ENCODE results near the gene SDK1.

The SDK1 gene

DNA sequence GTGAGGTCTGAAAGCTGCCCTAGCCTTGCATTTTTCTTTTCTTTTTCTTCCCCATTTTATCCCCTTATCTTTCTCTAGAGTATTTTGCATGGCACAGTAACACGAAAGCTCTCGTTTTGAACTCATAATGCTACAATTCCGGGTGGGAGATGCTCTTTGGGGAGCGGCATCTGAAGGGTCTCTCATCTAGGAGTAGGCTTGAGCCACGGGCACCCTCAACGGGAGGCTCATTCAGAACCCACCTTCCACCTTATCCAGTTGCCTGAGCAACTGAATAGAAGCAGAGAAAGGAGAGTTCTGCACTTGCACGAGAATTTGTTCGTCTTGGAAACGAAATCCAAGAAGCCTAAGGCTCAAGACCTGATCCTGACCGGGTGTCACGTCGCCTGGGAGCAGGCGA is 777.5 kb downstream of the SDK1 start:
- DNase-seq (ENCODE audit: low spot score) = no peak
- TF ChIP-seq, protein P1, sequence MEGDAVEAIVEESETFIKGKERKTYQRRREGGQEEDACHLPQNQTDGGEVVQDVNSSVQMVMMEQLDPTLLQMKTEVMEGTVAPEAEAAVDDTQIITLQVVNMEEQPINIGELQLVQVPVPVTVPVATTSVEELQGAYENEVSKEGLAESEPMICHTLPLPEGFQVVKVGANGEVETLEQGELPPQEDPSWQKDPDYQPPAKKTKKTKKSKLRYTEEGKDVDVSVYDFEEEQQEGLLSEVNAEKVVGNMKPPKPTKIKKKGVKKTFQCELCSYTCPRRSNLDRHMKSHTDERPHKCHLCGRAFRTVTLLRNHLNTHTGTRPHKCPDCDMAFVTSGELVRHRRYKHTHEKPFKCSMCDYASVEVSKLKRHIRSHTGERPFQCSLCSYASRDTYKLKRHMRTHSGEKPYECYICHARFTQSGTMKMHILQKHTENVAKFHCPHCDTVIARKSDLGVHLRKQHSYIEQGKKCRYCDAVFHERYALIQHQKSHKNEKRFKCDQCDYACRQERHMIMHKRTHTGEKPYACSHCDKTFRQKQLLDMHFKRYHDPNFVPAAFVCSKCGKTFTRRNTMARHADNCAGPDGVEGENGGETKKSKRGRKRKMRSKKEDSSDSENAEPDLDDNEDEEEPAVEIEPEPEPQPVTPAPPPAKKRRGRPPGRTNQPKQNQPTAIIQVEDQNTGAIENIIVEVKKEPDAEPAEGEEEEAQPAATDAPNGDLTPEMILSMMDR (IDR thresholded peaks at IDR 0.05; ENCODE audit: extremely low read depth, insufficient read depth, missing control alignments) = no peak
- in situ Hi-C loops (cut with MboI; ENCODE audit: low pct_unique_long_range_greater_than_20kb, low sequenced_read_pairs, unreplicated experiment) = no loop called here

DNA sequence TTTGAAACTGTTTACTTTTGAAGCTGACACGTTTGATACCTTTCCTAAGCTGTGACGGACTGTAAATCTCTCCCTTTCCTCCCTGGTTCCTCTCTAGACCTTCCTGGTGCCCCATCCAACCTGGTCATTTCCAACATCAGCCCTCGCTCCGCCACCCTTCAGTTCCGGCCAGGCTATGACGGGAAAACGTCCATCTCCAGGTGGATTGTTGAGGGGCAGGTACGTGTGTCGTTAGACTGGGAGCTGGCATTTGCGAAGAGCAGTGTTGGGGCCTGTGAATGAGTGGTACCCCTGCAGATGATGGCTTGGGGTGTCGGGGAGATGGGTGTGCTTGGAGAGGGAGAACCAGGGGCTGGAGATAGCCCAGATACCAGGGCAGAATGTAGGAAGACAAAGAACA is 778.3 kb downstream of the SDK1 start:
- in situ Hi-C loops (cut with MboI; ENCODE audit: low pct_unique_long_range_greater_than_20kb, low sequenced_read_pairs, unreplicated experiment) = no loop called here
- no peak for DNase-seq (ENCODE audit: low spot score)
- TF ChIP-seq, protein P1 (IDR thresholded peaks at IDR 0.05; ENCODE audit: extremely low read depth, insufficient read depth, missing control alignments) = no peak

DNA sequence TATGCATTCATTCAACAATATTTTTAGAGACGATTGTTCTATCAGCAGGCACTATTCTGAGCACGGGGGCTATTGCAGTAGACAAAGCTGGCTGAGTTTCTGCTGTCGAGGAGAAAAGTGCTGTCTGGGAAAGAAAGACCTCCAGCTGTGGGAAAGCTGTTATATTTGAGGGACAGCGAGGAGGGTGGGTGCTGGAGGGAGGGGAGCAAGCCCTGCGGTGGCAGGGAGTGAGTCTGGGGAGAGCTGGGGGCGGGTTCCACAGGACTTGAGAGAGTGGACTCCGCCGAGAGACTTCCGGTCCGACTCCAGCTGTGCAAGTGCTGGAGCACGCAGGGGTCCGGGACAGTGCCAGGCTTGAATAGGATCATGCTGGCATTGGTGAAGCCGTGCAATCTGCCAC is 778.9 kb downstream of the SDK1 start:
- in situ Hi-C loops (cut with MboI; ENCODE audit: low pct_unique_long_range_greater_than_20kb, low sequenced_read_pairs, unreplicated experiment) = no loop called here
- no peak for DNase-seq (ENCODE audit: low spot score)
- TF ChIP-seq, protein P1 (IDR thresholded peaks at IDR 0.05; ENCODE audit: extremely low read depth, insufficient read depth, missing control alignments) = no peak

DNA sequence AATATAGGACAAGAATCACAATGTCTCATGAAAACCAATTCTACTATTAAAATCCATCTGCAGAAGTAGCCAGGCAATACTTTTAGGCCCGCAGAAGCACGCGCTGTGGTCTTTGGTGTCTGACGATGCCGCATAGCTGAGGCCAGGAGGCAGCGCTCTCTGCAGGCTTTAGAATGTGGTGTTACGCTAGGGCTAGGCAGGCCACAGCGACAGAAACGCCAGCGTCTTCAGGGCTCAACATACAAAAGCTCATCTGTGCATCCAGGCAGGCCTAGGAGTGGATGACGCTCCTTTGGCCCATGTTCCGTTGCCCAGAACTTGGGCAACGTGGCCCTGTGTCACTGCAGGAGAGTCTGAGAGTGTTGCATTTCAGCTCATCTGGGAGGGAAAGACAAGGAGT is 779.9 kb downstream of the SDK1 start:
- TF ChIP-seq, protein P1 (IDR thresholded peaks at IDR 0.05; ENCODE audit: extremely low read depth, insufficient read depth, missing control alignments) = no peak
- in situ Hi-C loops (cut with MboI; ENCODE audit: low pct_unique_long_range_greater_than_20kb, low sequenced_read_pairs, unreplicated experiment) = no loop called here
- DNase-seq (ENCODE audit: low spot score) = no peak

DNA sequence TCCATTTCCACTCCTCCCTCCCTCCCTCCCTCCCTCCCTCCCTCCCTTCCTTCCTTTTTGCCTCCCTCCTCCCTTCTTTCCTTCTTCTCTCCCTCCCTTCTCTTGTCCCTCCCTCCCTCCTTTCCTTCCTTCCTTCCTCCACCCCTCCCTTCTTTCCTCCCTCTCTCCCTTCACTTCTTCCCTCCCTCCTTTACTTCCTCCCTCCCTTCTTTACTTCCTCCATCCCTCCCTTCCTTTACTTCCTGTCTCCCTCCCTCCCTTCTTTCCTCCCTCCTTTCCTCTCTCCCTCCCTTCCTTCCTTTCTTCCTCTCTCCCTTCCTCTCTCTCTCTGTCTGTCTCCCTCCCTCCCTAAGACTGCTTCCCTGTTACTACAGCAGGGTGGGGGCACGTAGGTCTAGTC is 782.5 kb downstream of the SDK1 start:
- TF ChIP-seq, protein P1 (IDR thresholded peaks at IDR 0.05; ENCODE audit: extremely low read depth, insufficient read depth, missing control alignments) = no peak
- in situ Hi-C loops (cut with MboI; ENCODE audit: low pct_unique_long_range_greater_than_20kb, low sequenced_read_pairs, unreplicated experiment) = no loop called here

DNA sequence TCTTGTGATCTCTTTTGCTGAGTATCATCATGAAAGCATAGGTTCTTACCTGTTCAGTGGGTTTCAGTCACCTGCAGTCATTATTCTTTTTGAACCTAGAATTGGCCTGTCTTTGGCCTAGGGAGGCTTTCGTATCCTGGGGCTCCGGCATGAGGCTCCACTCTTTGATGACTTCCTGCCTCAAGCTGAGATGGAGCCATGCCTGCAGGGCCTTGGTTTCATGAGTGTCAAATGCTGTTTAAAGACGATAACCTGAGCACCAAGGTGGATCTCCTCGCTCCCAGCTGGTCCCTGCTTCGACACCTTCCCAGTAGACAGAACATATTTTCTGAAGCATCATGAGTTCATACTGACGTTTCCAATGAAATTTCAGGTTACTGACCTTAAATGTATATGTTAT is 783.2 kb downstream of the SDK1 start:
- TF ChIP-seq, protein P1 (IDR thresholded peaks at IDR 0.05; ENCODE audit: extremely low read depth, insufficient read depth, missing control alignments) = no peak
- in situ Hi-C loops (cut with MboI; ENCODE audit: low pct_unique_long_range_greater_than_20kb, low sequenced_read_pairs, unreplicated experiment) = no loop called here
- DNase-seq (ENCODE audit: low spot score) = no peak

More for the DNA sequence above, 782.5 kb downstream of the SDK1 start:
- DNase-seq (ENCODE audit: low spot score) = no peak
